Skin epidermis (tissue), 12 donors: ENCODE measurements around the gene OPRL1.

Experiments used
- H3K27ac ChIP-seq, 21 experiments: fragments of 200-600 bp; sonication (generic) in 11 of 21; one replicate each; pipeline ENCODE4 v1.5.0; 2020; ENCODE audit warnings: mild to moderate bottlenecking in 3 of 21, inconsistent platforms in 2 of 21, moderate library complexity in 2 of 21
- H3K4me3 ChIP-seq, 7 experiments: fragments of 200-600 bp; sonication (generic) in 2 of 7; one replicate each; pipeline ENCODE4 v1.5.0; 2020; ENCODE audit warnings: inconsistent platforms in 2 of 7, mild to moderate bottlenecking in 2 of 7, moderate library complexity in 1 of 7

OPRL1 gene

DNA sequence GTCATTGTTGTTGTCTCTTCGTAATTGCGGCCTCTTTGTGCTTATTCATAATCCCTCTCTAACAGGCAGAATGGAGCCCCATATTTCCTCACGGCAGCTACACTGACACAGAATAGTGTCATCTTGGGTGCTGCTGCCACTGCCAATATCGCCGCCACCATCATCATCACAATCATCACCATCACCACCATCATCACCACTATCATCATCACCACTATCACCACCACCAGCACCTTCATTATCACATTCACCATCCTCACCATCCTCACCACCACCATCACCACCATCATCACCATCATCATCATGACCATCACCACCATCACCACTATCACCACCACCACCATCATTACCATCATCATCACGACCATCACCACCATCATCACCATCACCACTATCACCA lies 16.7 kb downstream of the OPRL1 start:
- no peak overlapping the region for H3K4me3 ChIP-seq
- no peak overlapping the region for H3K27ac ChIP-seq

DNA sequence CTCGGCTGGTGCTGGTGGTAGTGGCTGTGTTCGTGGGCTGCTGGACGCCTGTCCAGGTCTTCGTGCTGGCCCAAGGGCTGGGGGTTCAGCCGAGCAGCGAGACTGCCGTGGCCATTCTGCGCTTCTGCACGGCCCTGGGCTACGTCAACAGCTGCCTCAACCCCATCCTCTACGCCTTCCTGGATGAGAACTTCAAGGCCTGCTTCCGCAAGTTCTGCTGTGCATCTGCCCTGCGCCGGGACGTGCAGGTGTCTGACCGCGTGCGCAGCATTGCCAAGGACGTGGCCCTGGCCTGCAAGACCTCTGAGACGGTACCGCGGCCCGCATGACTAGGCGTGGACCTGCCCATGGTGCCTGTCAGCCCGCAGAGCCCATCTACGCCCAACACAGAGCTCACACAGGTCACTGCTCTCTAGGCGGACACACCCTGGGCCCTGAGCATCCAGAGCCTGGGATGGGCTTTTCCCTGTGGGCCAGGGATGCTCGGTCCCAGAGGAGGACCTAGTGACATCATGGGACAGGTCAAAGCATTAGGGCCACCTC lies 18.7 kb downstream of the OPRL1 start:
- no peak overlapping the region for H3K4me3 ChIP-seq
- no peak overlapping the region for H3K27ac ChIP-seq

- no peak overlapping the region for H3K4me3 ChIP-seq
- no peak overlapping the region for H3K27ac ChIP-seq
Observed at GRCh38 chr20:64099086-64099786, 19.4 kb downstream of the OPRL1 start.

GRCh38 chr20:64099880-64100565 lies 20.1 kb downstream of the OPRL1 start:
- no peak overlapping the region for H3K4me3 ChIP-seq
- no peak overlapping the region for H3K27ac ChIP-seq

- Histone ChIP-seq H3K4me3 (no peak overlapping the region), H3K27ac (no peak overlapping the region)
Observed at GRCh38 chr20:64100566-64100888, 20.6 kb downstream of the OPRL1 start.

GRCh38 chr20:64100946-64101688 lies 21.2 kb downstream of the OPRL1 start:
- no peak overlapping the region for H3K27ac ChIP-seq
- H3K4me3 ChIP-seq = no peak overlapping the region

DNA sequence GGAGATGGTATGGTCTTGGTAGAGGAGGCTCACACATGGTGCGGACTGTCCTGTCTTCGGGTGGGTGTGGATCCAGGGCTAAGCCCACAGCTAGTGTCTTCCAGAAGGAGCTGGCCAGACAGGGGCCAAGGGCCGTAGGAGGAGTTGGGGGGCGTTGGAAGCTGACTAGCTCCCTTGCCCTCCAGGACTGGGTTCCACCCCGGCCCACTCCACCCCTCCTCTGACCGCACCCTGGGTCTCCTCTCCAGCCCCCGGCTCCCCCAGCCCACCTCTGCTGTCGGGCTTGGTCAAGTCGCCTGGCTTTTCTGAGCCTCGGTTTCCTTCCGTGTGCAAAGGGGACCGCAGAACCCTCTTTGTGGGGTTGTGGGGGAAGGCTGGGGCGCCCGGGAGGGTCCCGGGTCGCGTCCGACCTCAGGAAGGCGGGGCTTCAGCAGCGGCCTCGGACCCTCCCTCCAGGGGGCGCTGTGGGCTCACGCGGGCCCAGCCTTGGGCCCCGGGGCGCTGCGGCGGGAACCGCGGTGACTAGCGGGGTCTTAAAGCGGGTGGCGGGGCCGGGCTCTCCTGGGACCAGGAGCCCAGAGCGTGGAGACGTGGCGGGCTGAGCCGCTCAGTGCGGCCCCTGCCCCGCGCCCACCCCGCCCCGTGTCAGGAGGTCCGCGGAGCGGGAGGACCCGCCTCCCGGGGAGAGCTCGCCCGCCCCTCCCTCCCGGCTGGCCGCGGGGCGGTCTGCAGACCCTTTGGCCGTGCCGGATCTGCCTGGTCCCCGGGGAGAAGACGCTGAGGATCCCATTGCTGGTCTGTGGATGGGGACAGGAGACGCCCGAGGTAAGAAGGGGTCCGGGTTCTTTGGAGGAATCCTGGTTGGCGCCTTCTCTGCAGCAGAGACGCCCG lies 22.1 kb downstream of the OPRL1 start:
- Histone ChIP-seq H3K27ac (no peak overlapping the region), H3K4me3 (peak overlapping the region in 4 of 7 experiments; percentile 6 to 42 (median 20))

- no peak overlapping the region for H3K27ac ChIP-seq
- H3K4me3 ChIP-seq = peak overlapping the region in 4 of 7 experiments; percentile 6 to 42 (median 20)
Observed at GRCh38 chr20:64102647-64103354, 22.9 kb downstream of the OPRL1 start.

DNA sequence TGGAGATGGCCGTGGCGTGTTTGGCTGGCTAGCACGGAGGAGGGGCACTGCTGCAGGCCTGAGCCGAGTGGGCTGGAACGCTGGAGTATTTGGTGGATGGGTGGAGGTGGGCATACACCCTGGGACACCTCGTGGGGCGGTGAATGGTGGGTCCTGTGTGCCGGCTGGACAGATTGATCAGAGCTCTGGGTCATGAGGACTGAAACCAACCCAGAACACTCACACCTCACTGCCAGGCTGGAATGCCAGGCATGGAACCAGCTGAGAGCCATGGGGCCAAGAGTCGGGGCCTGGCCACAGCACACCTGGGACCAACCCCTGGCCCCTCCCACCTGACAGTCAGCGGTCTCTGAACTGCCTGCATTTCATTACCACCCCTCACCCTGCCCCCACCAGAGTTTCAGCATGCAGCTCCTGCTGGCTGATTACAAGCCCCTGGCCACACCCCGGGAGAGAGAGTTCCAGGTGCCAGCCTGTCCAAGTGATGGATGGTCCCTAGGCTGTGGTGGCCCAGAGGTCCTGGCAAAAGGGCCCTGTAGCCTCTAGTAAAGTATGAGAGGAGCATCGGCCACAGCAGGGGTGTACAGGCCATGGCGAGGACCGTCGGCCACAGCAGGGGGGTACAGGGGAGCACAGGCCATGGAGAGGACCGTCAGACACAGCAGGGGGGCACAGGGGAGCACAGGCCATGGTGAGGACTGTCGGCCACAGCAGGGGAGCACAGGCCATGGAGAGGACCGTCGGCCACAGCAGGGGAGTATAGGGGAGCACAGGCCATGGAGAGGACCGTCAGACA lies 24.2 kb downstream of the OPRL1 start:
- Histone ChIP-seq H3K27ac (no peak overlapping the region), H3K4me3 (no peak overlapping the region)

DNA sequence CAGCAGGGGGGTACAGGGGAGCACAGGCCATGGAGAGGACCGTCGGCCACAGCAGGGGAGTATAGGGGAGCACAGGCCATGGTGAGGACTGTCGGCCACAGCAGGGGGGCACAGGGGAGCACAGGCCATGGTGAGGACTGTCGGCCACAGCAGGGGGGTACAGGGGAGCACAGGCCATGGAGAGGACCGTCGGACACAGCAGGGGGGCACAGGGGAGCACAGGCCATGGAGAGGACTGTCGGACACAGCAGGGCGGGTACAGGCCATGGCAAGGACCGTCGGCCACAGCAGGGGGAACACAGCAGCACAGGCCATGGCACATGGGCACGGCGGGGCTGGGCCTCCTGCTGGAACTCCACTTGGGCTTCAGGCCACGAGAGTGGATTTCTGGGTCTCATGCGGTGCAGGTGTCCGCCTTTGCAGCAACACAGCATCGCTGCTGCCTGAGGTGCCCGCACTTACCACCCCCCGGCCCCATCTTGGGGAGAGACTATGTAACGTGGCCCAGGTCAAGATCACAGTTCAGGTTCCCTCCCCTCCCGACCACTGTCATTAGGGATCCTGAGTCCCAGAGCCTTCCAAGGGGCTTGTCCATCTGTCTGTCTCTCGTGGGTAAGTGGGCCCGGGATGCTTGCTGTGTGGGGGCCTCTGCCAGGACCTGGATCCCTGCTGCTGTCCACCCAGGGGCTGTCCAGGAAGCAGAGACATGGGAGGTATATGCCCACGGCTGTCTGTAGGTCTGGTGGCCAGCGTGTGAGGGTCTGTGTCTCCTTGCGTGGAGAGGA lies 25.0 kb downstream of the OPRL1 start:
- Histone ChIP-seq H3K4me3 (no peak overlapping the region), H3K27ac (no peak overlapping the region)

GRCh38 chr20:64105846-64106434 lies 26.1 kb downstream of the OPRL1 start:
- H3K4me3 ChIP-seq = no peak overlapping the region
- H3K27ac ChIP-seq = no peak overlapping the region

- Histone ChIP-seq H3K27ac (no peak overlapping the region), H3K4me3 (no peak overlapping the region)
Observed at GRCh38 chr20:64106435-64106961, 26.6 kb downstream of the OPRL1 start.

- no peak within 1 kb of the TSS for H3K27ac ChIP-seq
- no peak within 1 kb of the TSS for H3K4me3 ChIP-seq
Observed at GRCh38 chr20:64106981-64107735, 27.3 kb downstream of the OPRL1 start, which contains the start of gene NPBWR2. Gene NPBWR2 (minus strand): TSS chr20:64107565. CDS start chr20:64106831, 734 bp downstream.

- H3K4me3 ChIP-seq = no peak overlapping the region
- no peak overlapping the region for H3K27ac ChIP-seq
Observed at GRCh38 chr20:64107736-64108457, 28.0 kb downstream of the OPRL1 start.
